GM15510 (cell line): ENCODE results near the gene PSMG3.

Experiments used
- POLR2A ChIP-seq: IDR thresholded peaks from 3 replicates; pipeline ENCODE4 v1.6.1; 2011; ENCODE audit warnings: borderline replicate concordance; ENCODE audit not compliant: insufficient read length; ENCODE audit errors: extremely low read depth

Gene PSMG3

DNA sequence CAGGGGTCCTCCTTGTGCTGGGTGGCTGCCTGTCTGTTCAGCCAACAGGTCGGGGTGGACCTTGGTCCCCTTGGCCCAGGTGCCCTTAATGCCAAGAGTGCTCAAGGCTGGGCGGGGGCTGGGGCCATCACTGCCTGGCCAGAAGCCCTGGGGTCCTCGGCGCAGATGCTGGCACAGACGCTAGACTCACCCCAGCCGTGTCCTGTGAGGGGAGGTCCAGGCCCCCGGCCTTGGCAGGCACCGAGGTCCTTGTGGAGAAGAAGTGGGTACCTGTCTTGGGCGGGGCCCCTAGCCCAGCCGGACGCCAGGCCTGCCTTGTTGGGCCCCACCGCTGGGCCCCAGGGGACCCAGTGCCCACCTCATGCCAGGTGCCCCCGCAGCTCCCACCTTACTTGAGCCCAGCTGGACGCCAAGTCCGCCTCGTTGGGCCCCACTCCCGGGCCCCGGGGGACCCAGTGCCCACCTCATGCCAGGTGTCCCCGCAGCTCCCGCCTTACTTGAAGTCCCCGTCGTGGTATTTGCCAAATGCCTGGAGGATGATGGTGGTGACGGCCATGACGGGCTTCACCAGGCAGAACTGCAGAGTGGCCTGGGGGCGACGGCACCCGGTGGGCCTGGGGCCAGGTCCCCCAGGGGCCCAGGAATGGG lies 20.4 kb downstream of the PSMG3 start:
- no peak for TF ChIP-seq POLR2A

DNA sequence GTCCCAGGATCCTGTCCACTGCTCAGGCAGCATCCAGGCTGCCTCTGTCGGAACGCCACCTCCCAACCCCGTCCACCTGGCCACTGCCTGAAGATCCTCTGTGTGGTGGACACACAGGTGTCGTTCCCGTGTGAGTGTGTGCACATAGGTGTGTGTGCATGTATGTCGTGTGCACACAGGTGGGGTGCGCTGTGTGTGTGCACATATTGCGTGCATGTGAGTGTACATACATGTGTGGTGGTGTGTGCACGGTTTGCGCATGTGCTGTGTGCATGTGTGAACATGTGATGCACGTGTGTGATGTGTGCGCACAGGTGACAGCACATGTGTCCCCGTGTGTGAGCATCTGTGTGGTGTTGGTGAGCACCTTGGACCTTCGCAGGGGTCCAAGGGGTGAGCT lies 20.9 kb downstream of the PSMG3 start:
- no peak for TF ChIP-seq POLR2A

DNA sequence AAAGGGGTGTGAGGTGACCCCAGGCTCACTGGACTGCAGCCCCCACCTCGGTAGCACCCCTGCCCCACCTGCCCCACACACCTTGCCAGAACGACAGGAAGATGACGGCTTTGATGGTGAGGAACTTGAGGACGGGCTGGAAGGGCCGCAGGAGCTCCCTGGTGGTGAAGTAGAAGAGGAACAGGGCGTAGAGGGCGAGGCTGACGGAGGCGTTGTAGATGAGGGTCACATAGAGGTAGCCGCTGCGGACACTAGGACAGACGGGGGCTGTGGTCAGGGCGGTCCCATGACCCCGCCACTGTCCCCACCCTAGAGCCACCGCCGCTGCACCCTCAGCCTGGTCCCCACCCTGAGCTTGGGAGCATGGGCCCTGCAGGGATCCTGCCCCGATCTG lies 21.4 kb downstream of the PSMG3 start:
- no peak for TF ChIP-seq POLR2A

DNA sequence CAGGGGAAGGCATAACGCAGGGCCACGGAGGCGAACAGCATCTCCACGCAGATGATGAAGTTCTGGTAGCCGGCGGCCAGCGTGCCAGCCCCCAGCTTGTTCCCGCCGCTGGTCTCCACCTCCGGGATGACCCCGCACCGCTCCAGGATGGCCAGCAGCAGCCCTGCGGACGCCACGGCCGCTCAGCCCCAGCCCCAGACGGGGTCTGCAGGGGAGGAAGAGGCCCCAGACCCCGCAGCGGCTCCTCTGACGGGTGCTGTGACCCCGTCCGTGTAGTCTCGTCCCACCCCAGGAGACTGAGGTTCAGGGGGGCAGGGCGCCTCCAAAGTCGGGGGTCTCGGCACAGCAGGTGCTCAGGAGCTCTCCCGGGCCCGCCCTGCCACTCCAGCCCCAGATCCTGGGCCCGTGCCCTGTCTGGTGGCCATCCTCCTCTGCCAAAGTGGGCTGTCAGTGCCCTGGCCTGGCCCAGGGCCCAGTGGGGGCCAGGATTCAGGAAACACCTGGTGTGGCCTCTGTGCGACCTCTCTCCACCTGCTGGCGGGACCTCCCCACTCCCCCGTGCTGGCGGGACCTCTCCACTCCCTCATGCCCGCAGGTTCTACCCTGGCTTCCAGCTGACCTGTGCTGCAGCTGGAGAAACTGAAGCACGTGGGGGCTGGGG lies 21.9 kb downstream of the PSMG3 start:
- no peak for TF ChIP-seq POLR2A

DNA sequence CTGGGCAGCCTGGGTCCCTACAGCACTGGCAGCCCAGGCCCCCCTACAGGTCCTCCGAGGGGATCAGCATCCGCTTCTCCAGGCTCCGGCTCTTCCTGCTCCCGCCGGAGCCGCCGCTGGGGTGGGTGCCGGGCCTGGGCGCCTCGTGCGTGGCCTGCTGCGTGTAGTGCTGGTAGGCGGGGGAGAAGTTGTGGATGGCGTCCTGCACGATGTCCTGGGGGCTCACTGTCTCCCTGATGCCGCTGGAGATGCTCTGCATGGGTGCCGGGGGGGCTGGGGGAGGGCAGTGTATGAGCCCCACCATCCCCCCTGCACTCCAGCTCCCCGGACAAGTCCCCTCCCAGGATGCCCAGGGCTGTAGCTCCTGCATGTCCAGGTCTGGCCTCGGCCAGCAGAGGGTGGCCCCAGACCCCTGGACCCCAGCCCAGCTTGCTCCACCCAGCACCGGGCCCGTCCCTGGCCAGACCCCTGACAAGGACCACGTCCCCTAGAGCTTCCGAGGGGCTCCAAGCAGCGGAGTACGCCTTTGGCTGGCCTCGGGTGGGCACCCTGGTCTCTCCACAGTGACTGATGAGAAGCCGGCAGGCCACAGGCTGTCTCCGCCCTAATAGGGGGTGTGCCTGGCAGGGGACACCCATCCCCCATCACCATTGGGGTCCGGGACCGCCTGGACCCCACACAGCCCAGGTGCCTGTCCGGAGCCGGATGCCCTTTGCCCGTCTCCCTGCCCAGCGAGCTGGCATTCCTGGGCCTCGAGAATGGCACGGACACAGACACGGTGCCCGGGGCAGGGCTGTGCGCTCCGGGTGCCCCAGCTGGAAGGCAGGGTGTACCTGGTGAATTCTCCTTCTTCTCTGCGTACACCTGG lies 22.7 kb downstream of the PSMG3 start:
- TF ChIP-seq POLR2A: no peak

DNA sequence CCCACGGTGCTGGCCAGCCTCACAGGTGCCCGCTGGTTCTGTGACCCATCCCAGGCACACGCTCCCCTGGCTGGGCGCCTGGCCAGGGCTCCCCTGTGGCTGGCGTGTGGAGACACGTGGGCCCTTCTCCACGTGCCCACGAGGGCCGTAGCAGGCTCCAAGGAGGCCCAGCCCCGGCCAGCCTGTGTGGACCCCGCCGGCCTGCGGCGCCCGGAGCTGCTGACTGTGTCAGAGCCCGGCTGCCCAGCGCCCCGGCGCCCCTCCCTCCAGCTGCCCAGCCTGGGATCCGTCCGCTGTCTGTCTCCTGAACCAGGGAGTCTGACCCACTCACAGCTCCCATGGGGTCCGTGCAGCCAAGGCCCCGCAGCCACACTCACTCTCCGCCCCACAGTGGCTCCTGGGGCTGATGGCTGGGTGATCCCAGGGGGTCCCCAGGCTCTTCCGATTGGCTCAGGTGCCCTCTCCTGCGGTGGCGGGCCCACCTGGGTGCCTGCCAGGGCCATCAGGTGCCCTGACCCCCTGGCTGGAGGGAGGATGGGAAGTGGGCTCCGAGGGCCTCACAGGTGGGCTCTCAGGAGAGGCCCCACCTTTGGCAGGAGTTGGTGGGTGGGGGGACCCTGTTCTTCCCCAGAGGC lies 23.4 kb downstream of the PSMG3 start:
- TF ChIP-seq POLR2A: no peak

DNA sequence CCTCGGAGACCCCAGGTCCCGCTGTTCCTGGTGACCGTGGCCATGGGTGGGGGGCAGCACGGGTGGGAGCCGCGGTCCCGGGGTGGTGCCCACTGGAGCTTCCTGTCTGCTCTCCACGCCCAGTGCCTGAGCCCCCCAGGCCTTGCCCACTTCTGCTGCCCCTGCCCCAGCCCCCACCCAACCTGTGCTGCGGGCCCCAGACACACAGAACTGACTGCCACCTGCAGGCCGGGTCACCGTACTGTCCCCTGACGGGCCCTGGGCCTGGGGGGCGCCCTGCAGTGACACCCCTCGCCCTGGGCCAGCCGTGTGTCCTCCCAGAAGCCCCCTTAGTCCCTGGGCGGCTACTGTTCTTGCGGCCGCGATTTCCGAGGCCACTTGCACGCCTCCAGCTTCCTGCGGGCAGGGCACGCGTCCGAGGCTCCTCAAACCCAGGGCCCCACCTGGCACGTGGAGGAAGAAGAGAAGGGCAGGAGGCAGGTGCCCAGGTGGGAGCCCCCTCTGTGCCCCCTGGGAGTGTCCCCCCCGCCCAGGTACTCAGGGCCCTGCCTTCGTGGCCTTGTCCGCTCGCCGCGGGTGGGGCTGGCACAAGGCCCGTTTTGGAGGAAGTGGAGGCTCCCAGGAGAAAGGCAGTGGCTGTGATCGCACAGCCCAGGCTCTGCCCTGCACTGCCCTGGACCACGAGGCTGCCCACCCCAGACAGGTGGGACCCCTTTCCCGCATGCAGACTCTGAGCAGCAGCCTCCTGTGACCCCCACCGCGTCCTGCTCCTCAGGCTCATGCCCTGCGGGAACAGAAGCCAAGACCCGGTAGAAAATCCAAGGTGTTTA lies 24.2 kb downstream of the PSMG3 start:
- no peak for TF ChIP-seq POLR2A

DNA sequence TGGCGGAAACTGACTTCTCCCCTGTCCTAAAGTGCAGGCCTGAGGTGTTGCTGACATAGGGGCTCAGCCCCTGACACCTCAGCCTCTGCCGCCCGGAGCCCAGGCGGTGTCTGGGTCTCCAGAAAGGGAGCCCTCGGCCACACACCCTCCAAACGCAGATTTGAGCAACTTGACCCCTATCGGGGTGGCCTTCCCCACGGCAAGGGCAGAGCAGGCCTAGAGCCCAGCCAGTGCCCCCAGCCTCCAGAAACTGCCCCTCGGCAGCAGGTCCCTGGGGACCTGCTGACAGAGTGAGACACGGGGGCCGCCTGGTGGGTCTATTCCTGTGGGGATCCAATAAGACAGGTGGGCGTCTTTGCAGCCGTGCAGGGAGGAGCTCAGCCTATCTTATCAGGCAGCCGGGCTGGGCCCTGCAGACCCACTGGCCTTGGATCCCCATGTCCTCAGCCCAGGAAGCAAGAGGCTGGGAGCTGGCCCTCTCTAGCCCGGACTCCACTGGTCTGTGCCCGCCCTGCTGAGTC lies 24.9 kb downstream of the PSMG3 start:
- no peak for TF ChIP-seq POLR2A

DNA sequence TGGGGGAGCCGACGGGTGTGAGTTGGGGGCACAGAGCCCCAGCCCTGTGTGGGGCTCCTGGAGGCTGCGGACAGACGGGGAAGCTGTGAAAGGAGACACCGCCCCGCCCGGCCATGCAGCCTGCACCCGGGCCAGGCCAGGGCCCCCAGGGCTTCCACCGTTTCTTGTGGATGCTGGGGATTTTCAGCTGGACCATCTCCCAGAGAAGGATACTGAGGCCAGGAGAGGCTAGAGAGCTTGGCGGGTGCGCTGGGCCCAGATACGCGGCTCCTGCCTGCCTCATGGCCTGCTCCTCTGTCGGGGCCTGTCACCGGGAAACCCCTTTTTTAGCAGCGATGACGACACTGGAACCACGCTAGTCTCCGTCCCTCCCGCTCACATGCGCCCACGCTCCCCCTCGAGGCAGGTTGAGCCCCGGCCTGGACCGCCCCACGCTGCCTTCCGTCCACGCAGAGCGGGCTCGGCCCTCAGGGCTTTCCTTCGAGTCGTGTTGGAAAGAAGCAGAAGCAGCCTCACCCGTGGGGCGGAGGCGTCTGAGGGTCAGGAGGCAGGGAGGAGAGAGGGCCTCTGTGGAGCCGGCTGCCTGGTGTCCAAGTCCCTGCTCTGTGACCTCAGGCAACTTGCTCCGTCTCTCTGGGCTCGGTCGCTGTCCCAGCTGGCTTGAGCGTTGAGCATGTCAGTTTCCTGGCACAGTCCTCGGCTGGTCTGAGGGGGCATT lies 25.5 kb downstream of the PSMG3 start:
- no peak for TF ChIP-seq POLR2A

DNA sequence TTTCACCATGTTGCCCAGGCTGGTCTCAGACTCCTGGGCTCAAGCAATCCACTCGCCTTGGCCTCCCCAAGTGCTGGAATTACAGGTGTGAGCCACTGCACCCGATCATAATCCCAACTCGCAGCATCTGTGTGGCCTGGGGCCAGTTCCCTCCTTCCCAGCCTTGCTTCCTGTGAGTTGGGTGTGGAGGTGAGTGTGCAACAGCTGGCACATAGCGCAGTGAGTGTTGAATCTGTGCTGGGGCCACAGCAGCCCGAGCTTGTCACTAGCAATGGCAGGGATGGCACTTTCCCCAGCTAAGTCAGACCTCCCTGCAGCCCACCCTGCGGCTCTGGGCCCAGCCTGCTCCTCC lies 26.0 kb downstream of the PSMG3 start:
- TF ChIP-seq POLR2A: no peak

DNA sequence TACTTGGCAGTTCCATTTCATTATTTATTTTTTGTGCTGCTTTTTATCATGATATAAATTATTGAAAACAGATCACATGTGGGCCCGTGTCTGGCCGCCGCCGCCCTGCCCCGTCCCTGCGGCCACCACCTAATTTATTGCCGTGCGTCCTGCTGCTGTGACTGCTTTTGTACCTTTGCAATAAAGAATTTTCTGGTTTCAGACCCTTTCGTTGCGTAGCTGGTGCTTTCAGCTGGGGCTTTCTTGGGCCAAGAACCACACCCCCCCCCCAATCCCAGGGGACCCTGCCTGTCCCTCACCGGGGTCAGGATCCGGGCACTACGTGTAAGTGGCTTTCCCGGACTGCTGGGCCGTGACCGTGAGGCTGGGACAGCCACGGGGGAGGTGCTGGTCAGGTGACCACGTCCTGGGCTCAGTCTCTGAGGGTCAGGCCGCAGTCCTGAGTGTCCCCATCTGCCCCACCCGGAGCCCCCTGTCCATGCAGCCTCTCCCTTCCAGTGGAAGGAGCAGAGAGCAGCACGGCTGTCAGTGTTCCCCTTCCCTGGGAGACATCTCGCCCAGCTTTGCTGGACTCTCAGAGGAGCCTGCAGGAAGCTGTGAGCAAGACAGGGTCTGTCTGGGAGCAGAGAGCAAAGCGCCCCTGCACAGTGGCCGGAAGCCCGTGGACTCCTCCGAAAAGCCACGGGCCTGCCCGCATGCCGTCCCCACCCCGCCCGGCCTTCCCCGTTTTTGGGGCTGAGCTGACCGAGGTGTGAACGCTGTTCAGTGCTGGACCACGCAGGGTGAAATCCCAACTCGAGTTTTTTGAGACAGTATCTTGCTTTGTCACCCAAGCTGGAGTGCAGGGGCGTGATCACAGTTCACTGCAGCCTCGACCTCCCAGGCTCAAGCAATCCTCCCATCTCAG lies 26.7 kb downstream of the PSMG3 start:
- TF ChIP-seq POLR2A: no peak

DNA sequence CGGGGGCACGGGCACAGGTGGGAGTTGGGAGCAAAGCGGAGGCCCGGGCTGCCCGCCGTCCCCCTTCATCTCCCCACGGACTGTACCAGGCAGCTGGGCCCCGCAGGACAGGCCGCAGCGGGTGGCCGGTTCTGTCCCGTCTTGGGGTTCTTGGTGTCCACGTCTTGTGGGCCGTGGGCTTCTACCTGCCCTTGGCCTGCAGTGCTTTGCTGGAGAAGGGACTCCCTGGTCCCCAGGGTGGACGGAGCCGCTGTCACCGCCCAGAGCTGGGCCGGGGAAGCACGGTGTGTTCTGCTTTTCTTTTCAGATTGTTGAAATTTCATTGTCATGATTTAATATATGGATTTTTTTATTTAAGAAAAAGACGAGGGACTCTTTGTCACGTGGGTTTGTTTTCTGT lies 27.5 kb downstream of the PSMG3 start:
- TF ChIP-seq POLR2A: no peak
